ENCODE results near the gene CHMP2A.

Gene CHMP2A

GRCh38 chr19:58531034-58531840 lies 23.7 kb downstream of the CHMP2A start:
- H3K4me3 ChIP-seq (ENCODE audit: control insufficient read depth, low read depth, low read length): no peak overlapping the region
- DNase-seq (ENCODE audit: low read depth): no peak
- TF ChIP-seq, protein P1, sequence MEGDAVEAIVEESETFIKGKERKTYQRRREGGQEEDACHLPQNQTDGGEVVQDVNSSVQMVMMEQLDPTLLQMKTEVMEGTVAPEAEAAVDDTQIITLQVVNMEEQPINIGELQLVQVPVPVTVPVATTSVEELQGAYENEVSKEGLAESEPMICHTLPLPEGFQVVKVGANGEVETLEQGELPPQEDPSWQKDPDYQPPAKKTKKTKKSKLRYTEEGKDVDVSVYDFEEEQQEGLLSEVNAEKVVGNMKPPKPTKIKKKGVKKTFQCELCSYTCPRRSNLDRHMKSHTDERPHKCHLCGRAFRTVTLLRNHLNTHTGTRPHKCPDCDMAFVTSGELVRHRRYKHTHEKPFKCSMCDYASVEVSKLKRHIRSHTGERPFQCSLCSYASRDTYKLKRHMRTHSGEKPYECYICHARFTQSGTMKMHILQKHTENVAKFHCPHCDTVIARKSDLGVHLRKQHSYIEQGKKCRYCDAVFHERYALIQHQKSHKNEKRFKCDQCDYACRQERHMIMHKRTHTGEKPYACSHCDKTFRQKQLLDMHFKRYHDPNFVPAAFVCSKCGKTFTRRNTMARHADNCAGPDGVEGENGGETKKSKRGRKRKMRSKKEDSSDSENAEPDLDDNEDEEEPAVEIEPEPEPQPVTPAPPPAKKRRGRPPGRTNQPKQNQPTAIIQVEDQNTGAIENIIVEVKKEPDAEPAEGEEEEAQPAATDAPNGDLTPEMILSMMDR (conservative IDR thresholded peaks at IDR 0.05; ENCODE audit: control insufficient read depth, insufficient read depth, low read depth, low read length): no peak

DNA sequence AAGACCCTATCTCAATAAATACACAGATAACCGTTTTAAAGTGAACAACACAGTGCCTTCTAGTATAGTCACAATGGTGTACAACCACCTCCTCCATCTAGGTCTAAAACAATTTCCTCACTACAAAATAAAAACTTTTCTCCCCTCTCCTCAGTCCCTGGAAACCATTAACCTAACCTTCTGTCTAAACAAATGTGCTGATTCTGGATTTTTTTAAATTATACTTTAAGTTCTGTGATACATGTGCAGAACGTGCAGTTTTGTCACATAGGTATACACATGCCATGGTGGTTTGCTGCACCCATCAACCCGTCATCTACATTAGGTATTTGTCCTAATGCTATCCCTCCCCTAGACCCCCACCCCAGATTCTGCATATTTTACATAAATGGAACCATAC lies 25.5 kb downstream of the CHMP2A start:
- TF ChIP-seq, protein P1 (conservative IDR thresholded peaks at IDR 0.05; ENCODE audit: control insufficient read depth, insufficient read depth, low read depth, low read length): no peak
- no peak for DNase-seq (ENCODE audit: low read depth)
- no peak overlapping the region for H3K4me3 ChIP-seq (ENCODE audit: control insufficient read depth, low read depth, low read length)

GRCh38 chr19:58522709-58523108 lies 32.2 kb downstream of the CHMP2A start:
- no peak for DNase-seq (ENCODE audit: low read depth)
- TF ChIP-seq, protein P1 (conservative IDR thresholded peaks at IDR 0.05; ENCODE audit: control insufficient read depth, insufficient read depth, low read depth, low read length): no peak
- no peak overlapping the region for H3K4me3 ChIP-seq (ENCODE audit: control insufficient read depth, low read depth, low read length)

DNA sequence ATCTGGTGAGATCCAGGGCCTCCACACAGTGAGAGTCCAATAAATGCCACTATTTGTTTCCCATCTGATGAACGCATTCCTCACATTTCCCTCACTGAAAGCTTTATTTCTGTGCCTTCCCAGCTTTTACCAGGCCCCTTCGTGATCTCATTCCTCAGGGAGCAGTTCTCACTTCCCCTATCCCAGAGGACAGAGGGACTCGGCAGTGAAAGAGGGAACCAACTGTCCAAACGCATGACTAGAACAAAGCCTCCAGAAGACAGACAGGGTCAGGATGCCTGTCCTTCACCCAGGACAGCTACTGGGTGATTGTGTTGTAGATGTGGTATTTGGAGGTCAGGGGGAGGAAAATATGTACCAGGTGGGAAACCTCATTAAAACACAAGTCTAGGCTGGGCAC lies 33.3 kb downstream of the CHMP2A start:
- DNase-seq (ENCODE audit: low read depth): no peak
- no peak overlapping the region for H3K4me3 ChIP-seq (ENCODE audit: control insufficient read depth, low read depth, low read length)
- TF ChIP-seq, protein P1 (conservative IDR thresholded peaks at IDR 0.05; ENCODE audit: control insufficient read depth, insufficient read depth, low read depth, low read length): no peak

- peak overlapping the region; percentile 79 for H3K4me3 ChIP-seq (ENCODE audit: control insufficient read depth, low read depth, low read length)
- no peak for DNase-seq (ENCODE audit: low read depth)
- TF ChIP-seq, protein P1 (conservative IDR thresholded peaks at IDR 0.05; ENCODE audit: control insufficient read depth, insufficient read depth, low read depth, low read length): no peak
These were observed 34.7 kb downstream of the CHMP2A start for GRCh38 chr19:58520257-58520599.

- peak within 1 kb of the TSS; percentile 79 for H3K4me3 ChIP-seq (ENCODE audit: control insufficient read depth, low read depth, low read length)
- TF ChIP-seq, protein P1 (conservative IDR thresholded peaks at IDR 0.05; ENCODE audit: control insufficient read depth, insufficient read depth, low read depth, low read length): peak; percentile 54
- DNase-seq (ENCODE audit: low read depth): peak; percentile 97
These were observed 35.3 kb downstream of the CHMP2A start, which contains the start of gene ZBTB45 for GRCh38 chr19:58519355-58520256. Gene ZBTB45, minus strand, starts transcription at chr19:58519810. Its CDS starts 2,137 bp downstream, at chr19:58517673.
